Smooth muscle cell (in vitro differentiated cells): ENCODE data around the gene TRMT1. TPM values are rescaled to one million over a fixed set of nuclear protein-coding genes. Genes with fewer than 3 reads are reported as not detected.

ENCODE experiments used
- DNase-seq: peaks from one replicate; lab custom pipeline; 2025; ENCODE audit not compliant: unreplicated experiment; lab: John Stamatoyannopoulos, UW
- H2AFZ ChIP-seq: fragments of 200-600 bp; sonication (generic); 2 replicates; pipeline ENCODE4 v1.6.0; 2016; ENCODE audit warnings: antibody characterized with exemption, low read depth, mild to moderate bottlenecking
- H3F3A ChIP-seq: fragments of 200-600 bp; sonication (generic); 2 replicates; pipeline ENCODE4 v1.6.0; 2017; ENCODE audit warnings: antibody characterized with exemption, low read depth
- H3K27ac ChIP-seq: fragments of 200-600 bp; sonication (generic); 2 replicates; pipeline ENCODE4 v1.5.1; 2016; ENCODE audit warnings: low read depth, mild to moderate bottlenecking
- H3K27me3 ChIP-seq: fragments of 200-600 bp; sonication (generic); 2 replicates; pipeline ENCODE4 v1.6.1; 2016; ENCODE audit warnings: low read depth, mild to moderate bottlenecking
- H3K36me3 ChIP-seq: fragments of 200-600 bp; sonication (generic); 2 replicates; pipeline ENCODE4 v1.5.1; 2016; ENCODE audit warnings: low read depth
- H3K4me1 ChIP-seq: fragments of 200-600 bp; sonication (generic); 2 replicates; pipeline ENCODE4 v1.5.1; 2016; ENCODE audit warnings: low read depth
- H3K4me2 ChIP-seq: fragments of 200-600 bp; sonication (generic); 2 replicates; pipeline ENCODE4 v1.6.0; 2016; ENCODE audit warnings: mild to moderate bottlenecking
- H3K4me3 ChIP-seq: fragments of 200-600 bp; sonication (generic); 2 replicates; pipeline ENCODE4 v1.5.1; 2016; ENCODE audit warnings: mild to moderate bottlenecking
- H3K79me2 ChIP-seq: fragments of 200-600 bp; sonication (generic); 2 replicates; pipeline ENCODE4 v1.6.0; 2016; ENCODE audit warnings: low read depth, mild to moderate bottlenecking
- H3K9ac ChIP-seq: fragments of 200-600 bp; sonication (generic); 2 replicates; pipeline ENCODE4 v1.6.0; 2016; ENCODE audit warnings: low read depth
- H3K9me3 ChIP-seq: fragments of 200-600 bp; sonication (generic); replicated peaks from 2 replicates; pipeline ENCODE4 v1.5.1; 2016; ENCODE audit warnings: low read depth
- H4K20me1 ChIP-seq: fragments of 200-600 bp; sonication (generic); 2 replicates; pipeline ENCODE4 v1.6.0; 2016; ENCODE audit warnings: low read depth
- CTCF ChIP-seq: fragments of 200-600 bp; sonication (generic); IDR thresholded peaks from 2 replicates; pipeline ENCODE4 v1.5.1; 2017; ENCODE audit warnings: borderline replicate concordance, mild to moderate bottlenecking, antibody characterized with exemption; ENCODE audit not compliant: insufficient read depth, poor library complexity, severe bottlenecking
- WGBS: methylation state at CpG from one replicate; pipeline ENCODE4 v1.1.7; 2016; ENCODE audit warnings: low lambda C conversion rate; 5-methylcytosine and 5-hydroxymethylcytosine counted together
- polyA plus RNA-seq: library from polyadenylated mRNA; unstranded; fragments of >200 nt; fragmentation: Nextera tagmentation; extraction: Ambion mirVana; gene quantifications from 2 replicates; pipeline ENCODE4 v1.2.1, GENCODE V29; 2016
- total RNA-seq: library from RNA; depleted of rRNA; stranded (reverse); fragments of >200 nt; gene quantifications from 2 replicates; pipeline ENCODE4 v1.2.3, GENCODE V29; 2014

TRMT1 gene
- total and polyA plus RNA-seq, 2 experiments from 2014 or later: 21.9 to 37.4 TPM

- H3K4me1 ChIP-seq: no peaks in the 10 kb centered on the region
- WGBS: 97% methylated on average over 30 of the region's 30 CpGs
- no peak overlapping the region for H3K9ac ChIP-seq
- H2AFZ ChIP-seq: no peak overlapping the region
- H4K20me1 ChIP-seq: no peaks in the 10 kb centered on the region
- no peak overlapping the region for H3K4me3 ChIP-seq
- H3K4me2 ChIP-seq: no peak overlapping the region
- no peak for TF ChIP-seq CTCF
- H3K36me3 ChIP-seq: no peaks in the 10 kb centered on the region
- no peaks in the 10 kb centered on the region for H3K27me3 ChIP-seq
- no peaks in the 10 kb centered on the region for H3K79me2 ChIP-seq
- H3K9me3 ChIP-seq: no peaks in the 10 kb centered on the region
- no peak for DNase-seq
- H3K27ac ChIP-seq: no peak overlapping the region
- H3F3A ChIP-seq: no peaks in the 10 kb centered on the region
These were observed 7.0 kb downstream of the TRMT1 start for GRCh38 chr19:13109361-13110098.

DNA sequence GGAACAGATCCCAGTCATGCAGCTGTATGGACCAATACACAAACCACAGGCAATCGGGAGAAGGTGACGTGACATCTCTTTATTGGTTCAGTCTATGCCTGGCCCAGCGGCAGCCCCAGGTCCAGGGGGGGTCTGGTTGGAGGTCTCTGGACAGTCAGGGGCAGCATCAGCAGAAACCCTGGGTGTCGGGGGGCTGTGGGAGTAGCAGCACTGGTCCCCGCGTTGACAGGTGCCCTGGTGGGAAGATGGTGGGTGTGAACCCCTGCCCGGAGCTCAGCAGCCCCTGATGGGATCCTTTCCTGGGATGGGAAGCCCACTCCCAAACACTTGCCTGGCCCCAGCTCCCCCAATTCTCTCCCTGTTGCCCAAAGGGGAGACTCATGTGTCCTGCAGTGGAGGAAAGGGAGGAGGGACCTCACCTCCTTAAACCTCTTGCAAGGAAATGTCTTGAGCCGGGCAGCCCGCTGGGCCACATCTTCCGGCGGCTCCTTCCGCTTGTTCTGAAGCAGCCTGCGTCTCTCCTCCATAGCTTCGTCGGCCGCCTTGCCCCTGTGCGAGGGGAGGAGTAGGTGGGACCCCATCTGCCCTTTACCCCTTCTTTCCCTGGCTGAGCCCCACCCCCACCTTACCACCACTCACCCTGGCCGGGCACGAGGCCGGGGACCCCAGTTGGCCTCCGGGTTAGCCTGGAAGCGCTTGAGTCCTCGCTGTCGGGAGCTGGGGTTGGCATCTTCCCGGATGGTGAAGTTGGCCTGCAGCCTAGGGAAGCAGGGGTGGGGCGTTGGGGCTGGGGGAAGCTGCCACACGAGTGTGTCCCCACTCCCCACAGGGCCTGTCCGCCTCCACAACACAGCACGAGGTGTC is 11.5 kb downstream of the TRMT1 start:
- Histone ChIP-seq H3K4me1 (peaks cover 9% of the 10 kb centered on the region), H3K27me3 (no peaks in the 10 kb centered on the region), H3K4me2 (no peak overlapping the region), H3K9me3 (no peaks in the 10 kb centered on the region), H3K4me3 (no peak overlapping the region), H3K36me3 (no peaks in the 10 kb centered on the region), H4K20me1 (no peaks in the 10 kb centered on the region), H3K79me2 (no peaks in the 10 kb centered on the region), H2AFZ (no peak overlapping the region), H3K27ac (no peak overlapping the region), H3K9ac (no peak overlapping the region), H3F3A (peaks cover 4% of the 10 kb centered on the region)
- DNase-seq: no peak
- 95% methylated on average over 28 of the region's 29 CpGs for WGBS
- TF ChIP-seq CTCF: no peak

DNA sequence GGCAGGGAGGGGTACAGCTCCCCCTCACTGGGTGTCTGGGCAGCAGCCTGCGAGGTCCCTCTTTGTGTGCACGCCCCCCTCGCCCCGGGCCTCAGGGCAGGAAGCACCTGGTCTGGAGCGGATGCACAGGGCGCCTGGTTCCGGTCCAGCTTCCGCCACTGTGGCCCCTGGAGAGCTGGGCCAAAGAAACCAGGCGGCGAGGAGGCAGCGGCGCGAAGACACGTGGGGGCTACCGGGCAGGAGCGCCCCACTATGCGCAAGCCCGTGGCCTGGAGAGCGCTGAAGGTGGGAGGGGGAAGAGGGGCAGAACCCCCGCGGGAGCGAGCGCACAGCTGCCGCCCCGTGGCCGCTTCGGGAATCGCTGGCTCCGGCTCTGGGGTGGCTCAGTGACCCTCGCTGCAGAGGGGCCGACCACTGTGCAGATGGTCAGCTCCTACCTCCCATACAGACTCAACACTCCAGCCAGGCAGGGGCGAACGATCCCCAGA is 12.1 kb downstream of the TRMT1 start:
- Histone ChIP-seq H3K36me3 (no peaks in the 10 kb centered on the region), H3F3A (peaks cover 10% of the 10 kb centered on the region), H3K4me2 (no peak overlapping the region), H3K4me3 (no peak overlapping the region), H4K20me1 (no peaks in the 10 kb centered on the region), H3K4me1 (peaks cover 9% of the 10 kb centered on the region), H3K9ac (no peak overlapping the region), H3K27ac (no peak overlapping the region), H2AFZ (no peak overlapping the region), H3K27me3 (no peaks in the 10 kb centered on the region), H3K79me2 (no peaks in the 10 kb centered on the region), H3K9me3 (no peaks in the 10 kb centered on the region)
- peak; percentile 53 for TF ChIP-seq CTCF
- no peak for DNase-seq
- WGBS: 70% methylated on average over 23 of the region's 33 CpGs
